HG03457 (cell line): ENCODE results near the gene DDX10.
"Not testable (repeated sequence)": the region's sequence is repeated elsewhere in the genome, so short reads cannot be mapped to it uniquely, and the experiment has no call there.

Experiments used
- ATAC-seq: cut with Tn5 transposase; IDR thresholded peaks from one replicate; pipeline ENCODE4 v1.9.1; 2021; ENCODE audit warnings: moderate number of reproducible peaks; ENCODE audit not compliant: unreplicated experiment

Gene DDX10

GRCh38 chr11:108766596-108767173, 101.8 kb downstream of the DDX10 start:
- ATAC-seq: no peak

GRCh38 chr11:108768370-108768769, 103.5 kb downstream of the DDX10 start:
- ATAC-seq: no peak

DNA sequence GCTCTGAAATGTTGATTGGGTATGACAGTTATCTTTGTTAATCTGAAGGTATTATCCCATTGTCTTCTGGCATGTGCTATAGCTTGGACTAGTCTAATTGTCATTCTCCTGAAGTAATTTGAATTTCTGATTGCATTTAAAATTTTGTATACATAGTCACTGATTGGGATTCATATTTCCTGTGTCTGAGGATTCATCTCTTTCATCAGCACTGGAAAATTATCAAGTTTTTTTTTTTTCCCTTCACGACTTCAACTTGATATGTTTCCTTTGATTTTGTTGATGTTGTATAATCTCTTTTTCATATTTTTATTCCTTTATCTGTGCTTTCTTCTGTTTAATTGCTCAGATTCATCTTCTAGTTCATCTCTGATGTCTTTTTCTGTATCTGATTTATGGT, 104.1 kb downstream of the DDX10 start:
- ATAC-seq: no peak

DNA sequence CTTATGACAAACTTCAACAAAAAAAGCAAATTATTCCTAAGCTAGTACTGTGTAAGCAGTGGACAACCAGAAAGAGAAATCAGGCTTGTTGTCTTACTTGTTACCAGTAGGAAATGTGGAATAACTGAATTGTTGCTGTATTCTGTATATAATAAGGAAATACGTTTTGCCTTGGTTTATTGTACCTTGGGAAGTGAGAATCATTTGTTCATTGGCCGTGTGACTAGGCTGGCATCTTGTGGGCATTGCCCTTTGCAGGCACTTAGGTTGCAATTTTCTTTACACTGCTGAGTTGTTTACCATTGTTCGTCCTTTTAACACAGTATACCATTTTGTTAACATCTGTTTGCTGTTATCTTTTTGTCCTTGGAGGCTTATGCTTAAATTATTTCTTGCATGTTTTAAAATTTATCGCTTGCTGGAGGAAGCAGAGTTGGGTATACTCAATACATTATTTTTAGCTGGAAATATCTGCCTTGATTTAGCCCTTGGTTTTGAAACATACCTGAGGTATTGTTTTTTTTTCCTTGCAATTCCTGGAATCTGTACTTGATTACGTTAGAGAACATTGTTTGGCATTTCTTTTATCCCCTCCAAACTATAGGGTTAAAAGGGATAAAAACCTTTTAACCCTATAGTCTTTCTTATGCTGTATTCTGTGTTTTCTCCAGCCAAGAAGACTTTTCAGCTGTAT, 109.3 kb downstream of the DDX10 start:
- no peak for ATAC-seq

- no peak for ATAC-seq
Measured at GRCh38 chr11:108775324-108775723, 110.5 kb downstream of the DDX10 start.

GRCh38 chr11:108779147-108779546, 114.3 kb downstream of the DDX10 start:
- ATAC-seq: not testable (repeated sequence)

- no peak for ATAC-seq
Measured at GRCh38 chr11:108780119-108780518, 115.2 kb downstream of the DDX10 start.

DNA sequence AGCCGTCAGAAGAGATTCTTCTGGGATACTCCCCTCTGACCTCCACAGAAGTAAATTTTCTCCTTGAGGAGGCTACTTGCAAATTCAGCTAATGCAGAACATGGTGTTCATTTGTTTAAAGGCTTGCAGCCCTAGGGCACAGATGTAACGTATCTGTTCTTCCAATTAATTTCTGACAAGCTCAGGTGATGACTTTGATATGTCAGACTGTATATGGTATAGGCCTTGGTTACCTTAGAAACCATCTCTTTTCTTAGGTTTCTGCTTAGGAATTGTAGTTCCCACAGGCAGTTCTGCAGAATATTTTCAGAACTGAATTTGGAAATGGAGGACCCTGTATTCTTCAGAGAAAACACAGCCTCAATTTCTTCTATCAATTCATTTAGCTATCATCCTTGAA, 117.1 kb downstream of the DDX10 start:
- ATAC-seq: no peak

DNA sequence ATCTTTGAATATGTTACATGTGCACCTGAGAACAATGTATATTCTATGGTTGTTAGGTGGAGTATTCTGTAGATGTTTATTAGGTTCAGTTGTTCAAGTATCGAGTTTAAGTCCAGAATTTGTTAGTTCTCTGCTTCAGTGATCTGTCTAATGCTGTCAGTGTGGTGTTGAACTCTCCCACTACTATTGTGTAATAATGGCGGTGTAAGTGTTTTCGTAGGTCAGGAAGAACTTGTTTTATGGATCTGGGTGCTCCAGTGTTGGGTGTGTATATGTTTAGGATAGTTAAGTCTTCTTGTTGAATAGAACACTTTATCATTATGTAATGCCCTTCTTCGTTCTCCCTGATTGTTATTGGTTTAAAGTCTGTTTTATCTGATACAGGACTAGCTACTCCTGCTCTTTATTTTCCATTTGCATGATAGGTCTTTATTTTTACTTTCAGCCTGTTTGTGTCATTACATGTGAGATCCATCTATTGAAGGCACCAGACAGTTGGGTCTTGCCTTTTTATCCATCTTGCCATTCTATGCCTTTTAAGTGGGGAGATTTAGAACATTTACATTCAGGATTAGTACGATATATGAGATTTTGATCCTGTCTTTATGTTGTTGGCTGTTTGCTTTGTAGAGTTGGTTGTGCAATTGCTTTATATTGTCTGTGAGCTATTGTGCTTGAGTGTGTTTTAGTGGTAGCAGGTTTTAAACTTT, 121.6 kb downstream of the DDX10 start:
- no peak for ATAC-seq

DNA sequence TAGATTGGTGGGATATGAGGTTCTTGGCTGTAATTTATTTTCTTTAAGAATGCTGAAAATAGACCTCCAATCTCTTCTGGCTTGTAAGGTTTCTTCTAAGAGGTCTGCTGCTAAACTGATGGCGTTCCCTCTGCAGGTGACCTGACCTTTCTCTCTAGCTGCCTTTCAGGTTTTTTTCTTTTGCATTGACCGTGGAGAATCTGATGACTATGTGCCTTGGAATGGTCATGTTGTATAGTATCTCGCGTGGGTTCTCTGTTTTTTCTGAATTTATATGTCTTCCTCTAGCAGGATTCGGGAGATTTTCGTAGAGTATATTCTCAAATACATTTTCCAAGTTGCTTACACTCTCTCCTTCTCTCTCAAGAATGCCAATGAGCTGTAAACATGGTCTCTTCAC, 122.2 kb downstream of the DDX10 start:
- ATAC-seq: no peak

GRCh38 chr11:108788565-108789199, 123.8 kb downstream of the DDX10 start:
- no peak for ATAC-seq

DNA sequence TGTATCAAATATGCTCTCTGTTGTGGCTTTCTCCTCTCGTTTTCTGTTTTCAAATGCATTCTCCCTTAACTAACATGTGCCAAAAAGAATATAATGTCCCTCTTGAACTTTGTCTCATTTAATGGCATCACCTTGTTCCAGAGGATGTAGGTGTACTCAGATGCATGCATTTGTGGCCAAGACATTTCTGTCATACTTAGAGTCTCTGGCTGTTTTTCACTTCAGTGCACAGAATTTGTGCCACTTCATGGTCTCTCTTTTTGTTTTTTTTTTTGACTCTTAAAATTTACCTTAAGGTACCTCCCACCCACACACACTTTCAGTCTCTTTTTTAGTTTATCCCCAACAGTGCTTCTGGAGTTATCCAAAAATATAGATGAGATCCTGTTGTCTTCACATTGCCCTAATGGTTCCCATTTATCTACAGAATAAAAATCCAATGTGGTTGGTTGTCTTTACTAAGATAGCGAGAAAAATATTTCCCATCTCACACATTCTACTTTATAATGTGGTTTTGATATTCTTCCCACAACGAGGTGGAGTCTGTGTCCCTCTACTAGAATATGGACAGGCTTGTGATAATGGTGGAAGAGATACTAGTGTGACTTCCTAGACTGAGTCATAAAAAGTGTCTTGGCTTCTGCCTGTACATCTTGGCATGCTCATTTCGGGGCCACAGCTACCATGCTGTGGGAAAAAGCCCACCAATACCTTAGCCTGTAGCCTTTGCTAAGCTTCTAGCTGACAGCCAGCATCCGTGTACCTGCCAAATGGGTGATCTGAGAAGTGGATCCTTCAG, 125.8 kb downstream of the DDX10 start:
- ATAC-seq: no peak

- ATAC-seq: no peak
Measured at GRCh38 chr11:108793138-108793537, 128.3 kb downstream of the DDX10 start.

DNA sequence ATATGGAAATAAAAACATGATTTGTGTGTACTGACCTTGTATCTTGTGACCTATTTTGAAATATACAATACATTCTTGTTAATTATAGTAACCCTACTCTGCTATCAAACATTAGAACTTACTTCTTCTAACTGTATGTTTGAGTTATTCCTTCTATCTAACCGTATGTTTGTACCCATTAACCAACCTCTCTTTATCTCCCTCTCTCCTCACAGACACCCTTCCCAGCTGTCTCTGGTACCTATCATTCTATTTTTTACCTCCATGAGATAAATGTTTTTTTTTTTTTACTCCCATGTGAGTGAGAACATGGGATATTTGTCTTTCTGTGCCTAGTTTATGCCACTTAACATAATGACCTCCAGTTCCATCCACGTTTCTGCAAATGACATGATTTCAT, 128.7 kb downstream of the DDX10 start:
- ATAC-seq: no peak

GRCh38 chr11:108796551-108796950, 131.7 kb downstream of the DDX10 start:
- ATAC-seq: no peak

- ATAC-seq: no peak
Measured at GRCh38 chr11:108797578-108798100, 132.8 kb downstream of the DDX10 start.

DNA sequence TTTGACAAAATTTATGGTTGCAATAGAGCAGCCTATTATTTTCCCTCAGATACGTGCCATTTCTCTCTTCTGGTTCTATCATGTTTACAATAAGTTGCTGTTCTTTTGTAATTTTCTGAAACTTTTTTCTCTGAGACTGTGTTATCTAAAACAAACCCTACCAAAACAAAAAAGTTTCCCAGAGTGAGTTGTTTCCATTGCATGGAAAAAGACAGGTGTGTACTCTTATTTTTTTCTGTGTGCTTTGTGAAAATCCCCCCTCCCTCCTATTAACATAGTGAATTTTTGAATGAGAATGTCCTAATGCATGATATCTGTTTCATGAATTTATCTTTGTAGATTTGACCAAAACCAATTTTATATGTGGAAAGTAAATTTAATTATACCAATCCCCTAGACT, 137.6 kb downstream of the DDX10 start:
- no peak for ATAC-seq

- ATAC-seq: no peak
Measured at GRCh38 chr11:108803776-108804175, 138.9 kb downstream of the DDX10 start.

DNA sequence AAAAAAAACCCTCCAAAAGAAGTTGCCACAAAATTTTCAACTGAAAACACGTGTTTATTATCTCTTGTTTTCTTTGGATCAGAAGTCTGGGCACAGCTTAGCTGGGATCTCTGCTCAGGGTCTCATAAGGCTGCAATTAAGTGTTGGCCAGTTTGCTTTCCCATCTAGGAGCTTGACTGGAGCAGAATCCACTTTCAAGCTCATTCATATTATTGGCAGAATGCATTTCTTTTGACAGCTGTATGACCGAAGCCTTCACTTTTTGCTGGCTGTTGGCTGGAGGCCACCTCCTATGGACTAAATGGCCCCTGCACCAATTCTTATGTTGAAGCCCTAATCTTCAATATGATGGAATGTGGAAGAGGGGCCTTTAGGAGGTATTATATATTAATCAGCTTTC, 139.6 kb downstream of the DDX10 start:
- no peak for ATAC-seq

DNA sequence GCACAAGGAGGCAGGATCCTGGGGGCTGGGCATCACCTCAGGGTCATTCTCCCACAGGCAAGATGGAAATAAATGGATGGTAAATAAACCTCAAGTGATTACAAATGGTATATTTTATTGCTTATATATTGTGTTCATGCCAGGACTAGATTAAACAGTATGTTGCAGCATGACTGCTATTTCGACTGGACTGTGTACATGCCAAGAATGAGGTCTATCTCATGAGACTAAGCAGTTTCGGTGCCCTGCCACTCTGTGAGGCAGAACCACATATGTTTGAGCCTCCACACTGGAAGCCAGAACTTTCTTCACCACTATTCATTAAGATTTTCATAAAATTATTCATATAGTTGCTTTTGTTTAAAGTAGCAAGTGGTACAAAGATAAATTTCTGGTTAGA, 140.2 kb downstream of the DDX10 start:
- ATAC-seq: no peak

DNA sequence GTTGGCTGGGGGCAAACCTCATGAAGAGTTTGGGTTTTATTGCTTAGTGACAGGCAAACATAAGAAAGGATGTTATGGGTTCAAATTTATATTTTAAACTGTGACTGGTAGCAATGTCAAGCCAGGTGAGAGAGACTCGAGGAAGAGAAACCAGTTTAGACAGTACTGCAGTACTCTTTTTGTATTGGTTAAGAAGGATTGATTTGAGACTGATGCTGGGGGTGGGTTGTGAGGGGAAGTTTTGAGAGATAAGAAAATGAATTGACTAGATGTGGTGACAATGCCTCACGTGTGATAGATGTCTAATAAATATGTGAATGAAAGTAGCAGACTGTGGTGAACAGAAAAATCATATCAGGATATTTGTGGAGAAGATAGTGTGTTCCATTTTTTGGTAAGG, 142.4 kb downstream of the DDX10 start:
- no peak for ATAC-seq
